Thyroid gland (tissue), 4 donors: ENCODE data around the gene KLRB1. TPM values are rescaled to one million over a fixed set of nuclear protein-coding genes. Genes with fewer than 3 reads are reported as not detected.

Source experiments
- DNase-seq, 2 donors: peaks; one replicate each; pipeline ENCODE4 v3.0.0-alpha.2; 2019
- H3K27ac ChIP-seq, 3 donors: fragments of 200-600 bp; sonication (generic); 1 replicate in 2 of 3; 2 replicates in 1 of 3; pipeline ENCODE4 v1.5.1; 2016 to 2019; ENCODE audit warnings: mild to moderate bottlenecking in 1 of 3, moderate library complexity in 1 of 3
- H3K27me3 ChIP-seq: fragments of 200-600 bp; sonication (generic); one replicate; pipeline ENCODE4 v1.5.1; 2019
- H3K36me3 ChIP-seq, 2 donors: fragments of 200-600 bp; sonication (generic); one replicate each; pipeline ENCODE4 v1.5.1; 2016 to 2019
- H3K4me1 ChIP-seq, 2 donors: fragments of 200-600 bp; sonication (generic); one replicate each; pipeline ENCODE4 v1.5.1; 2017 to 2019
- H3K4me3 ChIP-seq, 3 donors: fragments of 200-600 bp; sonication (generic); replicated peaks in 1 of 3; 1 replicate in 2 of 3; 2 replicates in 1 of 3; pipeline ENCODE4 v1.5.1; 2016; ENCODE audit warnings: mild to moderate bottlenecking in 1 of 3
- H3K9me3 ChIP-seq: fragments of 200-600 bp; sonication (generic); one replicate; pipeline ENCODE4 v1.5.1; 2017
- POLR2A ChIP-seq, 2 donors: fragments of 450-650 bp; IDR thresholded peaks; one replicate each; pipeline ENCODE4 v1.6.1; 2017; ENCODE audit warnings: antibody characterized with exemption in 2 of 2, mild to moderate bottlenecking in 2 of 2, moderate library complexity in 1 of 2
- WGBS, 2 donors: methylation state at CpG; one replicate each; pipeline ENCODE4 v1.1.5; 2017; 5-methylcytosine and 5-hydroxymethylcytosine counted together
- intact Hi-C: fragments of 100-400 bp; cut with DNase I; formaldehyde crosslinking; loops from one replicate; pipeline ENCODE4 v1.15.1; 2023
- total RNA-seq, 4 donors: library from RNA; depleted of rRNA; stranded (reverse); fragments of >200 nt; gene quantifications; one replicate each; pipeline ENCODE4 v1.2.3, GENCODE V29; 2016
- TF ChIP-seq, protein P1 (sequence below), 6 experiments: fragments of 200-600 bp in 3 of 6; fragments of 450-650 bp in 3 of 6; sonication (generic) in 3 of 6; IDR thresholded peaks; one replicate each; pipeline ENCODE4 v1.5.1; 2016 to 2019; ENCODE audit warnings: antibody characterized with exemption in 6 of 6, mild to moderate bottlenecking in 2 of 6, inconsistent platforms in 1 of 6, moderate library complexity in 1 of 6

Gene KLRB1
- total RNA-seq: 1 to 10 TPM in 1 of 4 donors, under 1 TPM in 3; 0.22 to 1.0 (median 0.60) TPM

DNA sequence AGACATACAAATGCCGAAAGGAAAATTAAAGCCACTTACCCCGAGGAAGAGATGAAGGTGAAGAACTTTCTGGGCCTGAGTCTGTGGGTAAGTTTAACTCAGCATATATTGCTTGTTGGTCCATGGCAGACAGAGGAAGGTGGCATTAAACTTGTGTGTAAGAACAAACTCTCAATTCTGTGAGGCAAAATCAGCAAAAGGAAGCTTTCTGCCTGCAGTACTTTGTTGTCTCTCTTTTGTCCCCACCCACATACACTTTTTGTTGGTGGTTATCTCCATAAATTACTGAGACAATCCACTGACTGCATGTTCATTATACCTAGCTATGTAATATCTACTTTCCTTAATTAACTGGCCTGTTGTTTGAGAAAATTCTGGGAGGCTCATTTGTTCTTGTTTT, at the start of gene KLRB1:
TSS of gene KLRB1 (minus strand) at position 201 of the 400 bp plus-strand sequence. CDS start at position 124, 77 bp downstream.
- Histone ChIP-seq H3K27me3 (no peaks in the 10 kb centered on the region), H3K4me3 (no peak within 1 kb of the TSS), H3K27ac (no peak within 1 kb of the TSS), H3K36me3 (no peaks in the 10 kb centered on the region), H3K9me3 (no peaks in the 10 kb centered on the region), H3K4me1 (no peaks in the 10 kb centered on the region)
- no peak for TF ChIP-seq POLR2A (IDR thresholded peaks at IDR 0.05)
- TF ChIP-seq, protein P1, sequence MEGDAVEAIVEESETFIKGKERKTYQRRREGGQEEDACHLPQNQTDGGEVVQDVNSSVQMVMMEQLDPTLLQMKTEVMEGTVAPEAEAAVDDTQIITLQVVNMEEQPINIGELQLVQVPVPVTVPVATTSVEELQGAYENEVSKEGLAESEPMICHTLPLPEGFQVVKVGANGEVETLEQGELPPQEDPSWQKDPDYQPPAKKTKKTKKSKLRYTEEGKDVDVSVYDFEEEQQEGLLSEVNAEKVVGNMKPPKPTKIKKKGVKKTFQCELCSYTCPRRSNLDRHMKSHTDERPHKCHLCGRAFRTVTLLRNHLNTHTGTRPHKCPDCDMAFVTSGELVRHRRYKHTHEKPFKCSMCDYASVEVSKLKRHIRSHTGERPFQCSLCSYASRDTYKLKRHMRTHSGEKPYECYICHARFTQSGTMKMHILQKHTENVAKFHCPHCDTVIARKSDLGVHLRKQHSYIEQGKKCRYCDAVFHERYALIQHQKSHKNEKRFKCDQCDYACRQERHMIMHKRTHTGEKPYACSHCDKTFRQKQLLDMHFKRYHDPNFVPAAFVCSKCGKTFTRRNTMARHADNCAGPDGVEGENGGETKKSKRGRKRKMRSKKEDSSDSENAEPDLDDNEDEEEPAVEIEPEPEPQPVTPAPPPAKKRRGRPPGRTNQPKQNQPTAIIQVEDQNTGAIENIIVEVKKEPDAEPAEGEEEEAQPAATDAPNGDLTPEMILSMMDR (IDR thresholded peaks at IDR 0.05): no peak
- DNase-seq: no peak
- 87 to 91% methylated on average over 2 of the region's 2 CpGs for WGBS, 2 donors
- intact Hi-C loops: no loop called here

DNA sequence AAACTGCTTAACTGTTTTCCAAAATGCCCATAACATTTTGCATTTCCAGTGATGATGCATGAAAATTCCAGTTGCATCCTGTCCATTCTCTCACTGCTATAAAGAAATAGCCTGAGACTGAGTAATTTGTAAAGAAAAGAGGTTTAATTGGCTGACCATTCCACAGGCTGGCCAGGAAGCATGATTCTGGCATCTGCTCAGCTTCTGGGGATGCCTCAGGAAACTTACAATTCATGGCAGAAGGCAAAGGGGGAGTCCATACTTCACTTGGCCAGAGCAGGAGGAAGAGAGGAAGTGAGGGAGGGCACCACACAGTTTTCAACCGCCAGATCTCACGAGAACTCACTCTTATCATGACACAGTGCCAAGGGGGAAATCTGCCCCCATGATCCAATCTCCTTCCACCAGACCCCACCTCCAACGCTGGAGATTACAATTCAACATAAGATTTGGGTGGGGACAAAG, 43.6 kb upstream of the KLRB1 start:
- peaks cover 13 to 15% of the 10 kb centered on the region in 2 donors for H3K4me1 ChIP-seq
- H3K27me3 ChIP-seq: no peaks in the 10 kb centered on the region
- H3K9me3 ChIP-seq: no peaks in the 10 kb centered on the region
- H3K36me3 ChIP-seq: peaks cover 0 to 7% of the 10 kb centered on the region in 2 donors
- no peak overlapping the region for H3K4me3 ChIP-seq
- no peak for DNase-seq
- intact Hi-C loops: no loop called here
- H3K27ac ChIP-seq: no peak overlapping the region
- no peak for TF ChIP-seq POLR2A (IDR thresholded peaks at IDR 0.05)
- TF ChIP-seq, protein P1 (IDR thresholded peaks at IDR 0.05): no peak
- 78% methylated on average over 3 of the region's 3 CpGs for WGBS, 2 donors

GRCh38 chr12:9650151-9650576, 42.4 kb upstream of the KLRB1 start:
- intact Hi-C loops: no loop called here
- H3K27me3 ChIP-seq: no peaks in the 10 kb centered on the region
- H3K36me3 ChIP-seq: peaks cover 0 to 7% of the 10 kb centered on the region in 2 donors
- H3K27ac ChIP-seq: peak overlapping the region in 2 of 3 donors; percentile 42 to 93
- no peak for DNase-seq
- 50 to 64% methylated on average over 4 of the region's 4 CpGs for WGBS, 2 donors
- H3K4me3 ChIP-seq: no peak overlapping the region
- TF ChIP-seq POLR2A (IDR thresholded peaks at IDR 0.05): no peak
- TF ChIP-seq, protein P1 (IDR thresholded peaks at IDR 0.05): no peak
- H3K4me1 ChIP-seq: peaks cover 13 to 15% of the 10 kb centered on the region in 2 donors
- H3K9me3 ChIP-seq: no peaks in the 10 kb centered on the region

DNA sequence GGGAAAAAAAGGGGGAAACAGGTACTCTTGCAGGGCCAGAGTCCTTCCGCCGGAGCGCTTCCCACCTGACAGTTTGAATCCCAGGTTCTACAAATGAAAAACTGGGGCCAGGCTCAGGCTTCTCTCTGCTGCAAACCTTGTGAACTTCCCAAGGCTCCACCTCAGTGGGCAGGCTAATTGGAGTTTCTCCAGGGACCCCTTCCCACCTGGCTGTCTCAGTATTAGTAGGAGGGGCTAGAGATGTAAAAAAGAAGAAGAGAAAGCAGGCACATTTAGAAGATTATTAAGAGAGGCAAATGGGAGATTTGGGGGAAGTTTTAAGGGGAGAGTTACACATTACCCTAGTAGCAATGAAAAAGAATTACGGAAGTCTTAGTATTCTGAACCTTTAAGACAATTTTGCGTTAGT, 41.8 kb upstream of the KLRB1 start:
- peaks cover 0 to 7% of the 10 kb centered on the region in 2 donors for H3K36me3 ChIP-seq
- no peak for DNase-seq
- peaks cover 13 to 15% of the 10 kb centered on the region in 2 donors for H3K4me1 ChIP-seq
- peak overlapping the region in 1 of 3 donors; percentile 8 for H3K4me3 ChIP-seq
- 32 to 60% methylated on average over 5 of the region's 5 CpGs for WGBS, 2 donors
- intact Hi-C loops: no loop called here
- H3K27ac ChIP-seq: peak overlapping the region in 2 of 3 donors; percentile 42 to 93
- no peak for TF ChIP-seq POLR2A (IDR thresholded peaks at IDR 0.05)
- TF ChIP-seq, protein P1 (IDR thresholded peaks at IDR 0.05): no peak
- no peaks in the 10 kb centered on the region for H3K9me3 ChIP-seq
- H3K27me3 ChIP-seq: no peaks in the 10 kb centered on the region

GRCh38 chr12:9648701-9649531, 41.2 kb upstream of the KLRB1 start:
- peak overlapping the region; percentile 80 to 93 (median 86) for H3K27ac ChIP-seq
- TF ChIP-seq POLR2A (IDR thresholded peaks at IDR 0.05): no peak
- TF ChIP-seq, protein P1 (IDR thresholded peaks at IDR 0.05): no peak
- DNase-seq: no peak
- peak overlapping the region; percentile 44 to 67 (median 60) for H3K4me3 ChIP-seq
- peaks cover 13 to 15% of the 10 kb centered on the region in 2 donors for H3K4me1 ChIP-seq
- H3K9me3 ChIP-seq: no peaks in the 10 kb centered on the region
- 7 to 9% methylated on average over 13 of the region's 13 CpGs for WGBS, 2 donors
- intact Hi-C loops: no loop called here
- peaks cover 0 to 2% of the 10 kb centered on the region in 2 donors for H3K36me3 ChIP-seq
- no peaks in the 10 kb centered on the region for H3K27me3 ChIP-seq
